Stimulated activated CD8-positive, alpha-beta memory T cell treated with anti-CD3 and anti-CD28 coated beads, Interleukin-7, amount 100 ng/mL, for 1 hour (primary cell): Measurements from ENCODE around the gene PGS1.
"Not testable (repeated sequence)": the region's sequence is repeated elsewhere in the genome, so short reads cannot be mapped to it uniquely, and the experiment has no call there.

Experiments used
- DNase-seq, 2 donors: peaks; one replicate each; pipeline ENCODE4 v3.0.0-alpha.2; 2020; ENCODE audit warnings: low read depth in 2 of 2

Gene PGS1, protein sequence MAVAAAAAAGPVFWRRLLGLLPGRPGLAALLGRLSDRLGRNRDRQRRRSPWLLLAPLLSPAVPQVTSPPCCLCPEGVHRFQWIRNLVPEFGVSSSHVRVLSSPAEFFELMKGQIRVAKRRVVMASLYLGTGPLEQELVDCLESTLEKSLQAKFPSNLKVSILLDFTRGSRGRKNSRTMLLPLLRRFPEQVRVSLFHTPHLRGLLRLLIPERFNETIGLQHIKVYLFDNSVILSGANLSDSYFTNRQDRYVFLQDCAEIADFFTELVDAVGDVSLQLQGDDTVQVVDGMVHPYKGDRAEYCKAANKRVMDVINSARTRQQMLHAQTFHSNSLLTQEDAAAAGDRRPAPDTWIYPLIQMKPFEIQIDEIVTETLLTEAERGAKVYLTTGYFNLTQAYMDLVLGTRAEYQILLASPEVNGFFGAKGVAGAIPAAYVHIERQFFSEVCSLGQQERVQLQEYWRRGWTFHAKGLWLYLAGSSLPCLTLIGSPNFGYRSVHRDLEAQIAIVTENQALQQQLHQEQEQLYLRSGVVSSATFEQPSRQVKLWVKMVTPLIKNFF

DNA sequence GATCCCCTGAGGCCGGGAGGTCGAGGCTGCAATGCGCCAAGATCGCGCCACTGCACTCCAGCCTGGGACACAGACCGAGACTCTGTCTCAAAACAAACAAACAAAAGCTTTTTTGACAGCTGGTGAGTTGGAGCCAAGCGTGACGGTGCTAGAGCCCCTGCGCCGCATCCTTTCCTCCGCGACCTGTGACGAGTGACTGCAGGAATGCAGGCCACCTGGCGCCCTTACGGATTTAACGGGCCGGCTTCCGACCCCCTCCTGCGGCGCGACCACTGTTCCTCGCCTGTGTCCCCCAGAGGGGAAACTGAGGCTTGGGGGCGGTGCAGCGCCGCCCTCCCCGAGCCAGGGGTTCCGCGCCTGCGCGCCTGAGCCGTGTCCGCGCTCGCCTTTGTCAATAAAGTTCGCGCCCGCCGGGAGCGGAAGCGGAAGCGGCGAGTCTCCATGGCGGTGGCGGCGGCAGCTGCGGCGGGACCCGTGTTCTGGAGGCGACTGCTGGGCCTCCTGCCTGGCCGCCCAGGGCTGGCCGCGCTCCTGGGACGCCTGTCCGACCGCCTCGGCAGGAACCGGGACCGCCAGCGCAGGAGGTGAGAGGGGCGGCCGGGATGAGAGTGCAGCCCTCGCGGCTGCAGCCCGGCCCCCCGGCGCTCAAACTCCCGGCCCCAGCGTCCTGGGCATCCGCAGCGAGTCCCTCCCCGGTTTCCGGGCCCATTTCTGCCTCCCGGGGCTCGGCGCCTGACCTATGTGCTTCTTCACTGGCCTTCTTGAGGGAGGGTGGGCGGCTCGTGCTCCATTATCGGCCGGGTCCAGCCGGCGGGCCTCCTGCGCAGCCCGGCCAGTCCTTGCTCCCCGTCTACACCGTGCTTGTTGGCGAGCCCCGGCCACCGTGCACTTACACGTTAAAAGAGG is at the start of gene PGS1:
Gene PGS1, plus strand, starts transcription at position 425 of the 906 bp plus-strand sequence. Its CDS starts 17 bp downstream, at position 442.
- DNase-seq: peak; percentile 65 to 69

DNA sequence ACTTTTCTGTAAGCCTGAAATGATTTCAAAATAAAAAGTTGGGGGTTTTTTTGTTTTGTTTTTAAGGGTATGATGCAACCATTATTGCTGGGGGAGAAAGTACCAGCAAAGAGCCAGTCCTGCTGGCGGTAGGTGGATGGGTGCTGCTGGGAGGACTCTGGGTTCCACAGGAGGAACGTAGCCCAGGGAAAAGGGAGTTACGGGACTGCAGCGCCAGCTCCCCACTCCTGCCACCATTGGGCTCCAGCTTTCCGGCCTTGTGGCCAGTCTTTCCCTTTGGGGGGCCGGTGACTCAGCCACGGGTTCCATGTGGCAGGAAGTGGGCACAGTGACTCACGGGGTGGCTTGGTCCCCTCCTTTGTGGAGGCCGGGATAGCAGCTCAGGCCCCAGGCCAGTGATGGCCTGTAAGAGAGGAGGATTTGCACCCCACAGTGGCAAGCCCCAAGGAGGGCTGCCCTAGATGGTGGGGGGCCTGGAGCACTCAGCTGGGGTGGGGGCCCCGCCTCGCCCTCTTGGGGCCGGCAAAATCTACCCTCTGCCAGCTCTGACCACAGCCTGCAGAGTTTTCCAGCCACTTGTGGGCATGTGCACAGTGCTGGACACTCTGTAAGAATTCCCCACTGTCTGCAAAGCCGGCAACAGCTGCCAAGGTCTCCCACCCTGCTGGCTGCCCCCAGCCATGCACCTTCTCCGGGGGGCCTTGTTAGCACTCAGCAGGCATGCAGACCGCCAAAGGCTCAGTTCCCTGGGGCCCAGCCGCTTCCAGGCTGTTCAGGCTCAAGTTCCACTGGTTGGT is 49.0 kb upstream of the PGS1 start:
- no peak for DNase-seq

DNA sequence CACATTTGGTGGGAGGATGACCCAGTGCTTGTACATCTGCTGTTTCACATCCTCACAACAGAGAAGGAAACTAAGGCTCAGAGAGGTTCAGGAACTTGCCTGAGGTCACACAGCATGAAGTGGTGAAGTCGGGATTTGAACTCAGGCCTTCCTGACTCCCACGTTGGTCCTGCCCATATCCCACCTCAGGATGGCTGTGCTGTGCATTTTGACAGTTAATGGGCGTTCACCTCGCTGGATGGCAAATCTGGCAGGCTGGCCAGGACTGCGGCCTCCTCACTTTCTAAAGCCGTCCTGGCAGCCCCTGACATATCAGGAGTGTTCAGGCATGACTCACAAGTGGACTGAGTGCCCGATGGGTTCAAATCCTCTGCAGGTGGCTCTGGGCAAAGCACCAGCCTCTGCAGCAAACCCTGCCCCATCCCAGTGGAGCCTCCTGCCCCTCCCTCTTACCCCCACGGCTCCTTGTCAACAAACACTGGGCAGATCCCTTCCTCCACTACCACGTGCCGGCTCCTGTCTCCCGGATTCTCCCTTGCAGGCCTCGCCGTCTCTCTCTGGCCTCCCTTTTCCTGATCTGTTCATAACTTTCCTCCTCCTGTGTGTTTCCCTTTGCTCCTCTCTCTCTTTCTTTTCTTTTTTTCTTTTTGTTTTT is 47.8 kb upstream of the PGS1 start:
- no peak for DNase-seq

DNA sequence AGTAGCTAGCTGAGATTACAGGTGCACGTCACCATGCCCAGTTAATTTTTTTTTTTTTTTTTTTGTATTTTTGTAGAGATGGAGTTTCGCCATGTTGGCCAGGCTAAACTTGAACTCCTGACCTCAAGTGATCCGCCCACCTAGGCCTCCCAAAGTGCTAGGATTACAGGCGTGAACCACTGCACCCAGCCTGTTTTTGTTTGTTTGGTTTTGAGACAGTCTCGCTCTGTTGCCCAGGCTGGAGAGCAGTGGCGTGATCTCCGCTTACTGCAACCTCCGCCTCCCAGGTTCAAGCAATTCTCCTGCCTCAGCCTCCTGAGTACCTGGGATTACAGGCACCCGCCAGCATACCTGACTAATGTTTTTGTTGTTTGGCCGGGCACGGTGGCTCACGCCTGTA is 47.1 kb upstream of the PGS1 start:
- not testable (repeated sequence) for DNase-seq

DNA sequence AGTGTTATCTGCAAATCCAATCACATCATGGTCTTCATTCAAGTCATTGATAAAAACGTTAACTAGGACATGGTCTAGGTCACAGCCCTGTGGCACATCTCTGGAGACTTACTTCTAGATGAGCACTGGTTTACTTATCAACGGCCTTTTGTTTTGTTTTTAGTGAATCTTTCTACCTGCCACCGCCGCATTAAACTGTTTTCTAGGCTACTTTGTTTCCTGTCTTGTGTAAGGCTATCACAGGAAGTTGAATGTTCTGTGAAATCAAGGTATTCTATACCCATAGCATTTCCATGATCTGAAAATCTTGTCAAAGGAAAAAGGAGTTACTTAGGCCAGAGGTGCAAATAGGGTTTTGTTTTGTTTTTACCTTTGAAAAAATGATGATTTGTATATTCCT is 45.5 kb upstream of the PGS1 start:
- no peak for DNase-seq

DNA sequence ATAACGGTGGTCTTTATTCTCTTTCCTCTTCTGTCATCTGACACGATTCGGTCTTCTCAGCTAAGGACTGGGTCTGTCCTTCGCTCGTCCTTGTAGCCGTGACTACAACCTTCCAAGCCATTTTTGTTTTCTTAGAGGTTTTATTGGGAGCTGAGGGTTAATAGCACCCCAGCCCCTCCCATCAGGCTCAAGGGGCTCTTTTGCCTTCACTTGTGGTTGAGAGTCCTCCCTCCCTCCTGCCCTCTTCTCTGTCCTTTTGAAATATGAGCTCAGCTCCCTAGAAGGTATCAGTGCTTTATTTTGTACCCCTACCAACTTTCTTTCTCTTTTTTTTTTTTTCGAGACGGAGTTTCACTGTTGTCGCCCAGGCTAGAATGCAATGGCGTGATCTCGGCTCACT is 43.2 kb upstream of the PGS1 start:
- no peak for DNase-seq

DNA sequence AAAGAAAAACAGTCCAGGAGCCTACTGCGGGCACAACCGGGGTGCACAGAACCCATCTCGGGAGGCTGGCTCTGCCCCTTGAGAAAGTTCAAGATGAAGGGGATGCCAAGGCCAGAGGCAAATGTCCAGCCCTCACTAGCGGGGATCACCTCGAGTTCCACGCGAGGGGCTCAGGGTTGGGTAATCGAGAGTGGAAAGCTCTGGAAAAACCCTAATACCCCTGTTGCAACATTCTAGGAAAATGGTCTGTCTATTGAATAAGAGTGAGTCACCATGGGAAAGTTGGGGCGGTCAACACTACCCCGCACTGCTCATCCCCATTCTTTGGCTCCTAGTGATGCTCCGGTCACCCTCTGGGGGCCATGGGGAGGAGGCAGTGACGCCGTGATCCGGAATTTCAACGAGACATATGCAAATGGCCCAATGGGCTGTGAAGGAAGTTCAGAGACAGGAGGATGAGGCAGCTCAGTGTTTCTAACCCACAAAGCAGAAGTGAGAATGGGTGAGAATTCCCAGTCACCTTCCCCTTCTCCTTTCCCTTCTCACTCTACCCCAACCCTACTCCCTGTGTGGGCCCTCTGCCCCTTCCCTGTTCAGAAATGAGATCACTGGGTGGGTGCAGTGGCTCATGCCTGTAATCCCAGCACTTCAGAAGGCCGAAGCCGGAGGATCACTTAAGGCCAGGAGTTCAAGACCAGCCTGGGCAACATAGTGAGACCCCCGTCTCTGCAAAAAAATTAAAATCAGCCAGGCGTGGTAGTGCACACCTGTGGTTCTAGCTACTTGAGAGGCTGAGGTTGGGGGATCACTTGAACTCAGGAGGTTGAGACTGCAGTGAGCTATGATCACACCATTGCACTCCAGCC is 41.0 kb upstream of the PGS1 start:
- no peak for DNase-seq

DNA sequence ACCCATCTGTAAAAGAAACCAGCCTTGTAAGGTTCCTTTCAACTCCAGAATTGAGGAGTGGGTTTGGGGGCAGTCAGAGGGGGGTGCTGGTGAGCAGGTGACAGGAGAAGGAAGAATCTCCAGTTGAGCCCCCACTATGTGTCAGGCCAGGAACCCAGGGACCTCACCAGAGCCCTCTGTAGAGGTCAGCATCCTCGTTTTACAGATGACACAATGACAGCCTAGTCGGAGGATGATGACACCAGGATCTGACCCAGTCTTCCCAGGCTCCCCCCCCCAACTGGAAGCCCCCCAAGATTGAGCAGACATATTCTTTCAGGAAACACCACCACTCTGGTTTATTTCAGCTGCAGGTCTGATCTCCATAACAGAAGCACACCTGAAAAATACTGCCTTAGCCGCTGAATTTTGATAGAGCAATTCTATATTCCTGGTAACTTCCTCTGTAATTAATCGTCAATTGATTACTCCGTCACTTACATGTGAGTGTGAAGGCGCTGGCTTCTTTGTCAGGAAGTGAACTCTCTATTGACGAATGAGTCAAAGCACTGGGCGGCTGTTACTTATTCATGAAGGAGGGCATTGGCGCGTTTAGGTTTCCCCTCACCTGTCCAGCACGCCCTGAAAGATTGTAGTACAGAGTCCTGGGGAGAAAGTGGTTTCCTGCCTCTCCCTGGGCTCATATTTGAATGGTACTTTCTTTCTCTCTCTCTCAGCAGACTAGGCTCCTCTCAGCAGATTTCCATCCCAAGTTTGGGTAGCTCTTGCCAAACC is 39.8 kb upstream of the PGS1 start:
- no peak for DNase-seq

DNA sequence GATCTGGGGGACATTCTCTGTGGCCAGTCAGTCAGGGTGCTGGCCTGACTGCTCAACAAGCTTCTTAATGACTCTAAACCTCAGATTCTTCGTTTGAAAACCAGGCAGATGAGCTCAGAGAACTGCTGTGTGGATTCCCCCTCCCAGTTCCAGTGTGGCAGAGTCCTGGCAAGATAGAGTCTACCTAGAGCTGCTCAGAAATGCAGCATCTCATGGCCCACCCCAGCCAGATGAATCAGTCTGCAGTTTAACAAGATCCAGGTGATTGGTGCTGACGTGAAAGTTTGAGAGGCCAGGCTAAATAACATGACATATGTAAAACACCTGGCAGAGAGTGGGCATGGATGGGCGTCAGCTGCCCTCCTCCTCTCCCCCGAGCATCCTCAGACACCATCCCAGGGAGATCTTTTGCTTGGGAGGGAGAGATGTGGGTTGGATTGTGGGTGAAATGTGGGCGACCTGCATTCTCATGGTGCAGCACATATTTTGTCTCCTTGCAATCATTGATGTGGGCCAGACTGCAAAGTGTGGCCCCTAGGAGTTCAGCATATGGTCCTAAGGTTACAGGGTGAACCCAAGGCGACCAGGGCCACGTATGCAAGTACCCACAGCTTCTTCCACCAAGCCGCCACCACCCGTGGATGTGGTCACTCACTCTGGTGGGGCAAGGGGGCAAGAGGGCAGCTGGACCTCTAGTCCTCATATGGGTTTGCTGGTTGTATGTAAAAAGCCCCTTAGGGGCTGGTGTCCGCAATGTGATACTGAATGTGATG is 38.1 kb upstream of the PGS1 start:
- no peak for DNase-seq

DNA sequence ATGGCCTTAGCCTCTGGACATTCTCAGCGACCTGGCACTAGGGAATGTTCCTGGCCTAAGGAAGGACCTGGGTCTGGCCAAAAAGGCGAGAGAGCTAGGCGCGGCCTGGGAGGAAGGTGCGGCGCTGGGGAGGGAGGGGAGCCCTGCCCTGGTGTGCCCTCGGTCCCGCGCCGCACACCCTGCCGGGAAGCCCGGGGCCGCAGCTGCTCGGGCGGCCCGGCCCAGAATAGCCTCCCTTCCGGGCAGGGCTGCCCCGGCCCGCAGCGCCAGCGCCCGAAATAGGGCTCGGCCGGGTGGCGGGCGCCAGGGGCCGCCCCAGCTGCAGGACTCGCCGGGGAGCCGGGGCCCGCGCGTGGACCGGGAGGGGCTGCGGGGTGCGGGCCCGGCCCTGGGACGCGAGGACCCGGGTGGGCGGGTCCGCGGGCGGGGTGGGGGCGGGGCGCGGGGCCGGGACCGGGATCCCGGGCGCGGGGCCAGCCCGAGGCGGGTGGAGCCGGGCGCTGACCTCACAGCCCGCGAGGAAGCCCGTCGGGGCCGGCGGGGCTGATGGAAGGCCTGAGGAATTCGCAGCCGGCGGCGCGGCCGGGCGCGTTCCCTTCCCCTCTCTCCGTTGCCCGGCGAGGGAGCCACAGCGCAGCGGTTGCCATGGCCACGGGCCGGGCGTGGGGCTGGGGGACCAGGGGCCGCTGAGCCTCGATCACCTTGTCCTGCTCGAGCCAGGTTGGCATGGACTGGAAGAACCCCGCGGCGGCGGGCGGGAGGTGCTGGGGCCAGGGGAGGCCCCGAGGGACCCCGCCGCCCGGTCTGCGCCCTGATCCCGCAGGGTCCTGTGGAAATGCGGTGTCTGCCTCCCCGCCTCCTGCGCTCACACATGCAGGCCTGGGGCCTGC is 36.6 kb upstream of the PGS1 start:
- DNase-seq: no peak

DNA sequence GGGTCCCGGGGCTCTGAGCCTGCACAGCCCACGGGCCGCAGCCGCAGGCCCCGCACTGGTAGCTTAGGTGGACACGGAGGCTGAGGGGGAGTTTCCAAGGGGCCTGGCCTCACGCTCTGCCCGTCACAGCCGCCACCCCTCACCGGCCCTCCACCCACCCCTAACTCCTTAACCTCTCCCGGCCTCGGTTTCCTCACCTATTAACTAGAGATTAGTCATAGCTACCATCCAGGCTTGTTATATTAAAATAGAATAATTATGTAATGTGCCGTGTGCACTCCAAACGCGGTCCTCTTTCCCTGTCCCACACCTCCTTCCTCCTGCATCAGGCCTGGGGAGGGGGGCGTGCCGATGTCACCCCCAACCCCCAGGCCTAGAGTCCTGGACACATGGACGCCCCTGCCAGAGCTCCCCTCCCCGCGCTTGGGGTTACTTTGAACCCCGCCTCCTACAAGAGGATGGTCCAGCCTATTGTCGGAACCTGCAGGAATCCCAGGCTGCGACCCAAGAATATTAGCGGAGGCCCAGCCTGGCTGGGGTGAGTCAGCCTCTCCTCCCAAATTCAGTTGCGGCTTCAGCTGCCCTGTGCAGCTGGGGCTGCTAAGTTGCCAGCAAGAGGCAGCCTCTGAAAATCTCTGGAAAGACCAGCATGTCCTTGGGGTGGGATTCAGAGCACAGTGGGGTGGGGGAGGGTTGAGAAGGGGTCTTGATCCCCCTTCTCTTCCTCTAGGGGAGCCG is 35.8 kb upstream of the PGS1 start:
- DNase-seq: no peak

DNA sequence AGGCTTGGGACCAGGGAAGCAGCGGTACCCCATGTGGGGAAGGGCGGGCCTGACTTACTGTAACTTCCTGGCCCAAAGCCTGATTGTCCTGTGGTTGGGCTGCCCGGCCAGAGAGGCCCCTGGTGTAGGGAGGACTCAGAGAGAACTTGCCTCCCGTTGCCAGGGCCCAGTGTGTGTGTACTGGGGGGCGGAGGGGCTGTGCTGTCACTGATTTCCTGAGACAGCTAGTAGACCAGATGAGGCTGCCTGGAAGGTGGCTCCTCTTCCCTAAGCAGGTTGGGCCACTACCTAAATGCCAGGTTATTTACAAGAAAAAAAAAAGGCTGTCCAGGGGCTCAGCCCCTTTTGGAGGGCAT is 35.3 kb upstream of the PGS1 start:
- DNase-seq: no peak

DNA sequence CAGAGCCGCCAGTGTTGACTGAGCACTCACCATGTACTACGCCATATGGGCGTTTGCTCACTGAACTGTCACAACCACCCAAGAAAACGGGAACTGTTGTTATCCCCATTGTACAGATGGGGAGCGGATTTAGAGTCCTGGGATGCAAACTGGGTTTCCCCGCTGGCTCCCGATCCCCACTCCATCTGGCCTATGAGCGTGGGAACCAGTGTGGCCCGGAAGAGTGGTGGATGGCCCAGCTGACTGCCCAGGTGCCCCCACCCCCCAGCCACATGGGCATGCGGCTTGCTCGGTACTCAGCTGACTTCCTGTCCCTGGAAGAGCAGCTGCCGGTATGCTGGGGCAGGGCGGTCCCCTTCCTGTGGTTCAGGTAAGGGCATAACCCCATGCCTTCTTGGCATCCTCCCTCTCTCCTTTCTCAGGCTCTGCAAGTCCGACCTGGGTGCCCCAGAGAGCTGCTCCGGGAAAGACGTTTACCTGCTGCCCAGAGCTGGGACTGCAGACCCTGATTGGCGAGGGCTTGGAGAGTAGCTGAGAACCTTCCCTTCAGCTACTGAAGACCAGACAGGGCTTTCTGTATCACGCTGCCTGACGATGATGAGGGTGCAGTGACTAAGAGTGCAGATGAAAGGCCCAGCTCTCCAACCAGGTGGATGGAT is 34.8 kb upstream of the PGS1 start:
- peak in 1 of 2 donors; percentile 55 for DNase-seq

DNA sequence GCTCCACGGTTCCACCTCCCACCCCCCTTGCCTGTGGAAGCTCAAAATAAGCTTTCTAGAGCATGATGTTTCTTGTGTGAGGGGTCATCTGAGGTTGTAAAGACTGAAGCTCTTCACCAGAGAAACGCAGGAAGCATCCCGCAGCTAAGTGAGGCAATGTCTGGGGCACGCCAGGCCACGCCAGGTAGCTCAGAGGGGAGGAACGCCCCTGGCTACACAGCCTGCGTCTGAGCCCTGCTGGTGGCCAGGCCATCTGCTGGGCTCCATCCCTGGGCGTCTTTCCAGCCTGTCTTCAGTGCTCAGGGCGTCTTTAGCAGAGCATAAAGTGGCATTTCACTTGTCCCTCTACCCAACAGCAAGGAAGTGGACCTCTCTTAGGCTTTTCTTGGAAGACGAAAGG is 33.8 kb upstream of the PGS1 start:
- DNase-seq: no peak

DNA sequence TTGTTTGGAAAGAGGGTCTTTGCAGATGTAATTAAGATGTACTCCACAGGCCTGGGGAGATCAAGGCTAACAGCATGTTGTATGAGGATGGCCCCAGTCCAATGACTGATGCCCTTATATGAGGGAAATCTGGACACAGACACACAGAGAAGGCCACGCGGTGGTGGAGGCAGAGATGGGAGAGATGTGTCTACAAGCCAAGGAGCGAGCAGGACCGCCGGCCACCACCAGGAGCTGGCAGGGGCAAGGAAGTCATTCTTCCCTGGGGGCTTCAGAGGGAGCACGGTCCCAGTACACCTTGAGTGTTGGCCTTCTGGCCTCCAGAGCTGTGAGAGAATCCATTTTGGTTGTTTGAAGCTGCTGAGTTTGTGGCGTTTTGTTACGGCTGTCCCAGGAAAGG is 33.3 kb upstream of the PGS1 start:
- DNase-seq: no peak

DNA sequence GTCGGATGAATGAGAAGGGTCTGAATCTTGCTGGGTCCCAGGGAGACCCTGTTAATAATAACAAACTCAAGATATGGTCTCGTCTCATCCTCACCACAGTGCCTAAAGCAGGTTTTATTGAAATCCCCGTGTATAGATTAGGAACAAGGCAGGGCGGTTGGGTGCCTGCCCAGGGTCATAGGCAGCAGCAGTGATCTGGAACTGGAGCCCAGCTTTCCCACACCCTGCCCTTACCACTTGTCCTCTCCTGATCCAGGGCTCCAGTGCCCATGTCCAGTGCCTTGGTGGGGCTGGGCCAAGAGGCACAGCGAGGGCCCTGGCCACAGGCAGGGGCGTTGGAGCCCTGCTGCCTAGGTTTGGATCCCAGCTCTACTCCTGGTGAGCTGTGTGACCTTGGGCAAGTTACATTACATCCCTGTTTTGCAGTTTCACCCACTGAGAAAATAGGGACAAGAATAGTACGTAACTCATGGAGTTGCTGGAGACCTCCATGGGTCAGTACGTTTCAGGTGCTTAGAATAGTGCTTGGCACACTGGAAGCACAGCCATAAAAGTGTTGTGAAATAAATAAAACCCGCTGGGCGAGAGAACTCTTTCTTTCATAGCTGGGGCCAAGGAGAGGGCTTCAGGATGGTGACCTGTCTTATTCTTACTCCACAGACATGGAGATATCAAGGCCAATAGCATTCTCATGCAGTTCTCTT is 32.5 kb upstream of the PGS1 start:
- no peak for DNase-seq
